GM20431 (cell line): ENCODE measurements around the gene NR2F1-AS1.

Experiments used
- in situ Hi-C: fragments of 300-500 bp; cut with MseI, MboI; formaldehyde crosslinking; loops from one replicate; pipeline ENCODE4 v1.15.0; 2020; ENCODE audit warnings: low sequenced_read_pairs; ENCODE audit not compliant: unreplicated experiment

The NR2F1-AS1 gene

DNA sequence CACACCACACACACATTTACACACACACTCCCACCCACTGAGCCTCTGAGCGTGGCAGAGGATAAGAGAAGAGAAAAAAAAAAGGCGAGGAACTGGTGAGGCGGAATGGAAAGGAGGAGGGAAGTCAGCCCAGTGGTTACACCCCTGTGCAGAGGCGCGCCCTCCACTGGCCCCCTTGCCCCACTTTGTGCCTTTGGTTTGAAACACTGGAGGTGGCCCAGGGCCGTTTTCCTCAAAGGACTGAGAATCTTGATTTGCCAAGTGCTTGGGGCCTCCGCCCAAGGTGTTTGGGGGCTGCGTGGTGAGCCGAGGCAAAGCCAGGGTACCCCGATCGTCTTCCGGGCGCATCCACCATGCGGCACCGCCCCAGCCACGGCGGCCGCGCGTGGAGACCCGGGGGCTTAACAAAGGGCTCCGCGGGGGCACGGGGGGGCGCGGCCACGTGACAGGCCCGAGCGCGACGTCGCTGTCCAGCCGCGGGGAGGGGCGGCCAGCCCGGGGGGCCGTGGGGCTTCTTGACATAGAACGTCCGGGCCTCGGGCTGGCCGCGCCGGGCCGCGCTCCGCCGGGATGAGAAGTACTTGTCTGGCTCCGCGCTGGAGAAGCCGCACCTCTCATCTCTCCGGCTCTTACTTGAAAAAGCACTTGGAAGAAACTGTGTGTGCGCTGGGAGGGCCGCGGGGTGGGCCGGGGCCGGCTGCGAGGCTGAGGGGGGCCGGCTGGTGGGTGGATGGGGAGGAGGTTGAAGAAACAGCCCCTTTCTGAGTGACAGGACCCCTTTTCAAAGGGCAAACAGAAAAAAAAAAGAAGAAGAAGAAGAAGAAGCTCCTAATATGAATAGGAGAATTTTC is 23.0 kb upstream of the NR2F1-AS1 start:
- in situ Hi-C loops, result loop anchor here (25.0 kb wide), 1 partner anchor 183 kb away; no protein-coding TSS in a partner anchor

DNA sequence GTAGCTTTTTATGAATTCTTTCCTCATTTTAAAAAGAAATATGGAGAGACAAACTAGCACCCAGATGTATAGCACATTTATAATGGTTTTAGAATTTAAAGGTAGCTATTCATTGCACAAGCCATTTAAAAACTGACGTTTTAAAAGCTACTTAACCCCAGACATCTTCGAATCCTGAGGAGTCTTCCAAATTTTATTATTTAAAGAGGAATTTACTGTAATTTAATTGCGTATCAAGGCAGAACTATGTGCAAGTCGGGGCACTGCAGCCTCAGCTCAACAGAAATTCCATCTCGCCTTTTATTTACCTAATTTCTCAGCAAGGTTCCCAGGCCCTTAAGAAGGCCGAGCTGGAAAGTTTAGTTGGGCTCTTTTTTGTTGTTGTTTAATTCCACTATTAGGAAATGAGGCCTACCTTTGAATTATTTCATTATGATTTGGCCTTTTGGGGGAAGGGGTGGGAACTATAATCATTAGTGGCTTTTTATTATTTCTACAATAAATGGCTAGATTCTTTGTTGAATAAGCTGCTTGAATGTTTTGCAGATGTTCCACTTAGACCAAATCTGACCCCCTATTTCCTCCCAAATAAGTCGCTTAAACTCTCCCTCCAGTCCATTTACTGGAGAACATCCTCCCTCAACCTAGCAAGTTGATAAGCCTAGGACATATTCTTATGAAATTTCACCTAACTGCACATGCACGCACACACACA is 22.2 kb upstream of the NR2F1-AS1 start:
- in situ Hi-C loops, result loop anchor here (25.0 kb wide), 1 partner anchor 184 kb away; no protein-coding TSS in a partner anchor

DNA sequence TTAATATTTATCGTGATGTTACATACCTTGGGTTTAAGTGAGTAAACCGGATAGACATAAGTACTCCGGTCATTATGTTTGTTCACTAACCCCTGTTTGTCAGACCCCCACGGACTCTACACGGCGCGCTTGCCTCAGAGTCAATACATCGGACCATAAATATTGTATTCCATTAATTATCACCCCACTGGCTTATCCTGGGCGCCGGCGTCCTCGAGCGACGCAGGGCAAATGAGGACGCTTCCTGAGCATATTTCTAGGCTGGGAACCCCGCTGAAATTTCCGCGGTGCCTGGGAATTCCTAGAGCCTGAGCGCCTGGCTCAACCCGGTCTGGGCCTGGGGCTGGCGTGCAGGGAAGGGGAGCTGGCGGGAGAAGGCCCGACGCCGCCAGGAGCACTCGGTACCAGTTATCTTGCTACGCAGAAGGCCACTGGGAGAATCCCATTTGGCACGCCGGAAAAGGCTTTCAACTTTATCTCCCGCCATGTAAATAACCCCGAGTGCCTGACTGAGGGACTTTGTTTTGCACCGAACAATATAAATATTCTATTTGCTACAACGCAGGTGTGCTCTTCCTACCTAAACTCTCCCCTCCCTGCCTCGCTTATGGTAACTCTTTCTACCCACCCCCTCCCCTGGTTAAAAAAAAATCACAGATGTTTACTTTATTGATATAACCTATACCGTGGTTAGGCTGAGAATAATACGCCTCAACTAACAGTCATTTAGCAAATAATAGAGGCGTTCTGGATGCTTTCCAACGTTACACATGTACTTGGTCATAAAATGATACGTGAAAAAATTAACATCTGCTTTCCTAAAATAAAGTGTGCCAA is 21.4 kb upstream of the NR2F1-AS1 start:
- in situ Hi-C loops, result loop anchor here (25.0 kb wide), 1 partner anchor 185 kb away; no protein-coding TSS in a partner anchor

DNA sequence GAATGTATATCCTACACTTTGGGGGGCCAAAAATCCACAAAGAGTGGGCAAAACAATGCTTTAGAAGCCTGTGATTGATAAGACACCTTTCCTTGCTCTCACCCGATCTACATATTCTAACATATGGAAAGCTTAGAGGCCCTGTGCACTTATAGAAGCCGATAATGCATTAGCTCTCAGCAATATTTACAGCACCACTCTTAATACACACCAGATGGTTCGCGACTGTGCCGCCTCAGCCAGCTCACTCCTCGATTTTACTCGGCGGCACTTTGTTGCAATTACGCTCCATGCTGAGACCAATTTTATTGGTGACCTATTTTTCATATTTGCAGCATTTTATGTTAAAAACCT is 20.8 kb upstream of the NR2F1-AS1 start:
- in situ Hi-C loops, result loop anchor here (25.0 kb wide), 1 partner anchor 186 kb away; no protein-coding TSS in a partner anchor

DNA sequence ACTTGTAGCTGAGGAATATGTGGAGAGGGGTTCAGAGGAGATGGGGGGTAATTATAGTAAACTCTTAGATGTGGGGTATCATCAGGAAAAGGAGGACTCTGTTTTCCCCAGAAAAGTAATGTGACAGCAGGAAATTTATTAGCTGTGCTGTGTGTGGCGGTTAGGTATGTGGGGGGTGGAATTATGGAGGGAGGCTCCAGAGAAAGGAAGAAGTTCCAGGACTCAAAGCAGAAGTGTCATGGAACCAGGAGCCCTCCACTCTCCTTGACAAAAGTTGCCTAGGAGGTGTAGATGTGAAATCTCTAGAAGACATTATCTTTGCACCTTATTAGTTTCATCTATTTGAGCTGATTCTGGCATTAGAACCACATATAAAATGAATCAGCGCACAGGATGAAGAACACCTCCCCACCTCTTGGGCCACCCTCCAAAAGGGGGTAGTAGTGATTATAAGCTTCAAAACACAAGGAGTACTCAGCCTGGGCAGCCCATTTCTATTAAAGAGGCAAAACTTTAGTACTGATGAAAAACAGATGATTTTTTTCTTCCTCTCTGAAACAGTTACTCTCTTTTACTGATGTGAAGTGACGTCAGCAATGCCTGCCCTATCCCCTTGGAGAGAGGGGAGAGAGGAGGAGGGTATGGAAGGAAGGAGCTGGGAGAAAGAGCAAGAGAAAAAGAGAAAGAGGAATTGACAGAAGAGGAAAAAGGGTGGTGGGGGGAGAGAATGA is 20.2 kb upstream of the NR2F1-AS1 start:
- in situ Hi-C loops, result loop anchor here (25.0 kb wide), 1 partner anchor 186 kb away; no protein-coding TSS in a partner anchor

DNA sequence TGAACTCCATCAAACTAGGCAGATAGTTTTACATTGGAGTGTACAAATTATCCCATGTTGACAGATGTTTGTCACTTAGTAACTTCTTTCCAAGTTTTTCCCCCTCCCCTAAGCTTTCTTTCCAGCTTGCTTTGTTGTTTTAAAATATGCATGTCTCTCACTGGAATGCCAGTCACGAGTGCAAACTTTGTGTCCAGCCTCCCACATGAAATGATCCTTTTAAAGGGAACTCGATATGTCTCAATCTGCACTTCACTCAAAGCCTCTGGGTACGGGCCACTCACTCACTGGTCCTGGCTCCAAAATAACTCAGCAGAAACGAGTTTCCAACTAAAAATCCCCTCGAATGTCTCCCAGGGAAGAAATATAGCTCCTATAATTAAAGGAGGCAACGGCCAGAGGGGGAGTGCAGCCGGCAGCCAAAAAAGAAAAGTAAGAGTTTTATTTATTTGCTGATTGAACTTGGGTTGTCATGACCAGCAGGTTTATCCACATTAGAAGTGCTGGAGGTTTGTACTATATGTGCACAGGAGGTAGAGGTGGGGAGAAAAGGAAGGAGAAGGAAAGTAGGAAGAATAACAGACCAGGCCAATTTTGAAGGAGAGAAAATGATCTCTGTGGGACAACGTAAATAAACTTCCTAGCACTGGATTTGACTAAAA is 19.5 kb upstream of the NR2F1-AS1 start:
- in situ Hi-C loops, result loop anchor here (25.0 kb wide), 1 partner anchor 187 kb away; no protein-coding TSS in a partner anchor

DNA sequence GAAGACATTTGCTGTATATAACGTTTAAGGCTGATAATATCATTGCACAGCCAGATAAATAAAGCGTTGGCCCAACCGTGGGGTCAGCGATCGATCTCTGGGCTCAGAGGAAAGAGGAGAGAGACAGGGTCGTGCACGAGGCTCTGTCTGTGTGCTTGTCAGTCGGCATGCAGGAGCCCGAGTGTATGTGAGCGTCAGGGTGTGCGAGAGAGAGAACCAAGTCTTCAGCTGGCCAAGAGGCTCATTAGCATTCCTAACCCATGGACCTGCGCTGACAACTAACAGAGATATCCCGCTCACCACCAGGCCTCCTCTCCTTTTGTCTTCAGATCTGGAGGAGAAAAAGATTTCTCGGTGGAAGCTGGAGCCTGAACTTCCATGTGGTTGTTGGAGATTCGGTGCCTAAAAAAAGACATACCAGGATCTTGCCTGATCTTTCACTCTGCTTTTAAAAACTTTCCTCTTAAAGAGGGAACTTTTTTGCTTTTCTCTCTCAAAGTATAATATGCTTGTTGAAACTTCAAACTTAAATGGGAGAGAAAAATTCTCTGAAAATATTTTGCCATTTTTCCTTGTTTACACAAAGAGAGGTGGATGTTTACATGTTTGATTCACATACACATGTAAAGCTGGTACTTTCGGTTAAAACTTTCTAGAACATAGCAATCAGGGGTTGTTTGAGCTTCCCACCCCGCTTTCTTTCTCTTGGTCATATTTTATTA is 18.5 kb upstream of the NR2F1-AS1 start:
- in situ Hi-C loops, result loop anchor here (25.0 kb wide), 1 partner anchor 188 kb away; no protein-coding TSS in a partner anchor

DNA sequence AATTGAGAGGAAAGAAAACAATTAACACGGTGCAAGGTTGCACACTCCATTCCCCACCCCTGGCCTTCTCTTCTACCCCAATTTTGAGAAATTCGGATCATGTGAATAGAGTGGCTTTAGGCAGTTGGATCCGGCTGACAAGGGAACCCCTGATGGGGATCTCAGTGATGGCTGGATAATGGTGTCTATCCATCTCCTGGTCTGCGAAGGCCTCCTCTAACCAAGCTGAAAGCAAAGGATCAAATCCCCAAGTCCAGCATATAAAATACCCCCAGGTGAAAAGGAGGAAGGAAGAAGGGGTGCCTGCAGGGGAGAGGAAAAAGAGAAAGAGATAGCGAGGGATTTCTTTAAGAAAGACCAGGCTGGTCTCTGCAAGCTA is 18.0 kb upstream of the NR2F1-AS1 start:
- in situ Hi-C loops, result no loop called here

DNA sequence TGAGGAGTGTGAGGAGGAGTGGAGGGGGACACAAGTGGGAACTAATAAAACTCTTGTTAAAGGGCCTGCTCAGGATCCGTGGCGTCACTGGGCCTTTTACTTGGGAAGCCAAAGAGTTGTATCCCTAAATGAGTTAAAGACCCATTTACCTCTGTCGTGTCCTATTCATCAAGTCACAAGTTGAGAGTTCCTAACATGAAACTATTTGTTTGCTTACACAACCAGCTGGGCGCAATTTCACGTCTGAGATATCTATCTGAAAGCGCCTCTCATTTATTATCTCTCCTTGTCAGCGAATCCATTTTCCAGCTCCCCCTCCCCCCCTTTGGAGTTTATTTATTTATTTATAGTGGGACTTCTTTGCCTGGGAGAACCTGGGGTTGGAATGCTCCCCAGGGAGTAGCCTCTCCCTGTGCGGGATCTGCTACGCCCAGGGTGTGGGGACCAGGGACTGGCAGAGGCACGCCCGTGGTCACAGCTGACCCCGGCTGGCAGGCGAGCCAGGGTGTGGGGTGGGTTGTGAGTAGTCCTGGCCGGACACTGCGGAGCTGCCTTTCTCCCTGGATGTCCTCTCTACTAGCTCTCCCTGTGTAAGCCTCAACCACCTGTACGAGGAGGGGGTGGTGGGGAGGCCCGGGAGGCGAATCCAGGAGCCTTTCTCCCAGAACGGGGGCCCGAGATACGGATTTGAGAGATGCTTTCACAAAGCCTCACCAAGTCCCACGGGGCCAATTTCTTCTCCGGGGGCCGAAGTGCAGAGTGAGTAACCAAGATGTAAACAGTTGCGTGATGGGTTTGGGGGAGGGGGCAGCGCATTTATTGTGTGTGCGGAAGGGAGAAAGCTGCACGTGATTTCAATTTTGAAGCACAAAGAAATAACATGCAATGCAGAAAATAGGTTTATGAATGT is 17.3 kb upstream of the NR2F1-AS1 start:
- in situ Hi-C loops, result no loop called here

DNA sequence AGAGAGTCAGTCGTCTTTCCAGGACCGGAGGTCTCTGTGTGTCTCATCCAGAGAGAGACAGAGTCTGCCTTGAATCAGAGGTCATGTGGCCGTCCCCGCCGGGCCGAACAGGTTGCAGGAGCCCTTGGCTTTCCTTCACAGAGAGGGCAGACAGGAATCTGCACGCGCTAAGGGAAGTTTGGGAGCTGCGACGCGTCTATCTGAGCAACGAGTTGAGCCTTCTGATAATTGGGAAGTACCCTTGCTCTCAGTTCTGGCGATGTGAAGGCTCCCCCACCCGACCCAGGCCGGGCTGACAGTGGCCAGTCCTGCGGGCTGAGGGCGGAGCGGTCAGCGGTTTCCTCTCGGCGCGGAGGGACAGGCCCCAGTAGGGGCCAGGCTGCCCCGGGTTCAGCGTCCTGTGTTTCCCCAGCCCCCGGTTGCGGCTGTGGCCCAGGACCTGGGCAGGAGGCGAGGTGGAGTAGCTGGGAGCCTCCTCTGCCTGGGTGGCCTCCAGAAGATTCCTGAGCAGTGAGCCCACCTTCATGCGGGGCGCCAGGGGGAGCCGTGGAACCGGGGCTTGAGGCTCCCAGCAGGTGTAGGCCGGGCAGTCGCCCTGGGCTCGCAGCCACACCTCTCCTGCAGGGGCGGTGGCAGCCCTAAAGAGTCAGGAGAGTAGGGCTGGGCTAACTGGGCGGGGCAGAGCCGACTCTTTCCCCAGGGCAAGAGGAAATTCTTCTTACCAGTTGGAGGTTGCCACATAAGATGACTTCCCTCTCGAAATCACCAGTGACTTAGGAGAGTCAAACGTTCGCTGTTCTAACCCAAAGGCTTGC is 15.9 kb upstream of the NR2F1-AS1 start:
- in situ Hi-C loops, result no loop called here

DNA sequence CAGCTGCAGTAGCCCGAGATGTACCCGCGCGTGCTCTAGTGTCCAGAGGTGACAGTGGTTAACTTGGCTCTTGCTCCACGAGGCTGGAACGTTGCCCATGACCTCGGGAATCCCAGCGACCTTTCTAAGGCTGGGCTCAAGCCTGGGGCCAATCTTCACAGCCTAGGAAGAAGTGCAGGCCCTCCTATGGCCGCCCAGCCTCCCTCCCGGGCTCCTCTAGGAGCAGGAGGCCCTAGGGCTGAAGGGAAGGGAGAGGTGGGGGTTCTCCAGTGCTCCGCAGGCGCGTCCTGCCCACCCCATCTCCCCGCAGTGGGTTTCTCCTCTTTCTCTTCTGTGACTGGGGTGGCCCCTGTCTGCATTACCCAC is 15.3 kb upstream of the NR2F1-AS1 start:
- in situ Hi-C loops, result no loop called here

DNA sequence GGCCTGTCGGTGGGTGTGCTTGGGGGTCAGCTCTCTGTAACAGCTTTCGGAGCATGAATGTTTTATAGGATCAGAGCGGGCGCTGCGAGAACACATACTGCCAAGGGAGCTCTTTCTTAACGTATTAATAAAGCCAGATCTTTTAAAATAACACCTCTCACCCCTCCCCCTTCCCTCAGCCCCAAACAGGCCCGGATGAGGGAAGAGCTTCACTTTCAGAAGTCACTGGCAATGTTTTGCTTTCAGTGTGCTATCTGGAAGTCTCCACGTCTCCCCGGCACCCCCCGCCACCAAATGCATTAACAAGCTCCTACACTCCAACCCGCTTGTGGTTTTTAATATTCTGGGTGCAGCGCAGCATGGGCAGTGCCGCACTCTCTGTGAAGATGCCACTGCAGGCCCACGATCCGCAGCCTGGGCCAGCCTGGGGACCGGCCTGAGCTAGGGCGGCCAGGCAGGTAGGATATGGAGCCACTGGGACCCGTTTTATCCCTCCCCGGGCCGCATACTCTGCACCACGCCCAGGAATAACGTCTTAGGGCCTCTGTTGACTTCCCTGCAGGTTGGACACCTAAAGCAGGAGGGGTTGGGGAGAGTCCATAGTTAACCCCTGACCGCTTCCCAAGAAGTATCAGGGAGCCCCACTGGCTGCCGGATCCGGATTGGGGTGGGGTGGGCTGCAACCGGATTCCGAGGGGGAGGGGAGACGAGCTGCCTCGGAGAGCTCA is 14.6 kb upstream of the NR2F1-AS1 start:
- in situ Hi-C loops, result no loop called here

DNA sequence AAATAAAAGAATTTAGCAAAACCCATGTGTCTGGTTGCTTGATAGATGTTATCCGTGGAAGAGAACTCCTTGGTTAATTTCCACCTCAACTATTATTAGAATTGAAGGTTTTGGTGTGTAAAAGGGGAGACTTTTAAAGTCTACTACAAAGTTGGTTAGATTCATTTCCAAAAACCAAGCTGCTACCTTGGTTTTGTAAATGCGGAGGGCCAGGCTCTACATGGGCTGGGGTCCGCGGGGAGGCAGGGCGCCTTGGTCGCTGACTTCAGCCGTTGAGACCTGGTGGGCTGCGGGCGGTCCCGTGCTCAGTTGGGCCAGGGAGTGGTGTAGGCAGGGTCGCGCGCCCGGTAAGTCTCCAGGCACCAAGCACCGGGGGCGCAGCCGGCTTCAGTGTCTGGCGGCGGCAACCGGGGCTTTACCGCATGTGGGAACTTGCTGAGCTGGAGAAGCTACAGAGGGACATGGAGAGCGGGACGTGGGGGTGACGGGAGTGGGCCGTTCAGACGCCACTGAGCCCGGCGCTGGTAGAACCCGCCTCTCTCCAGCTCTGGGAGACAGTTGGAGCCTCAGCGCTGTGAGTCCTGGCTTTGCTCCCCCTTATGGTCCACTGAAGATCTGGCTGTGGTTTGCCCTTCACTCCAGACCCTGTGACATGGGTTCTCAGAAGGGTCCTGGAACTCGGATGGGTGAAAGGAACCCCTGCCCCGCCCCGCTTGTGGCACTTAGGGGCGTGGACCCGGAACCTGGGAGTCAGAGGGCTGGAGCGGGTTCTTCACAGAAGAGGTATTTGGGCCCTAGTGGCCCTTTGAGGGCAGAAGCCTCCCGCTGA is 13.8 kb upstream of the NR2F1-AS1 start:
- in situ Hi-C loops, result no loop called here

DNA sequence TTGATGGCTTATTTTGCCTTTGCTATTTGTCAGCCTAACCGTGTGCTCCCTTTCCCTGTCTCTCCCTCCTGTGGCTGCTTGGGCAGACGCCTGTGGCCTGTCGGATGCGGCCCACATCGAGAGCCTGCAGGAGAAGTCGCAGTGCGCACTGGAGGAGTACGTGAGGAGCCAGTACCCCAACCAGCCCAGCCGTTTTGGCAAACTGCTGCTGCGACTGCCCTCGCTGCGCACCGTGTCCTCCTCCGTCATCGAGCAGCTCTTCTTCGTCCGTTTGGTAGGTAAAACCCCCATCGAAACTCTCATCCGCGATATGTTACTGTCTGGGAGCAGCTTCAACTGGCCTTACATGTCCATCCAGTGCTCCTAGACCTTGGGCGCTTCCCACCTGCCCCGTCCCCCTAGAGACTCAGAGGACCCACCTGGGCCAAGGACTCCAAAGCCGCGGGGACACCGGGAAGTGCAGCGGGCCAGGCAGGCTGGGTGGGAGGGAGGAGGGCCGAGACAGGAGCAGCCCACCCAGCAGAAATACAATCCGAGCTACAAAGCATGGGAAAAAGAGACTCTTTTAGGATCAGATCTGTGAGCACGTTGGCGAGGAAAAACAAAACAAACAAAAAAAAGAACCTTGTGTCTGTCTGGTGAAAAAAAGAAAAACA is 12.6 kb upstream of the NR2F1-AS1 start:
- in situ Hi-C loops, result no loop called here

DNA sequence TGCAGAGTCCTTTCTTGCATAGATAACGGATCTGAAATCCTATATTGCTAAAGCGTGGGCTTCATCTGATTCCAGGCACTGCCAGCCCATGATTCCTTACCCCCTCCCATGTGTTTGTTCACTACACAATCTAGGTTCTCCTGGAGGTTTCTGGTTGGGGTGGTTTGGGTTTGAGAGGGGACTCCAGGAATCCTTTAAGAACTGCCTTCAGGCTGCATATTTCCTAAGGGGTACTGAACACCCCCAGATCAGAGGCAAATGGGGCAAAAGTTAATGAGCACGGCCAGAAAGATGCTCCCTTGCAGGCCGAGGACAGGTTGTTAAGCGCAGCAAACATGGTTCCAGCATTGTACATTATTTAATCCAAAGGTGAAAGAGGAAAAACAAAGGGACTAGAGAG is 11.9 kb upstream of the NR2F1-AS1 start:
- in situ Hi-C loops, result no loop called here
